ENCODE measurements around the gene CTIF. TPM values are rescaled to one million over a fixed set of nuclear protein-coding genes. Genes with fewer than 3 reads are reported as not detected.
"Not testable (repeated sequence)": the region's sequence is repeated elsewhere in the genome, so short reads cannot be mapped to it uniquely, and the experiment has no call there.

CTIF gene
- total RNA-seq (10 to 100 TPM; 41.0 to 78.2 (median 49.8) TPM), polyA plus RNA-seq (42.3 TPM)
- long read RNA-seq, donor 1, full-length matches to known transcripts, result 2 of 65 reads
- long read RNA-seq, donor 1, partial matches to known transcripts, result 21 of 65 reads
- long read RNA-seq, donor 1, other reads (novel, unspliced or antisense), result 42 of 65 reads
- long read RNA-seq, donor 2, full-length matches to known transcripts, result 4 of 27 reads
- long read RNA-seq, donor 2, partial matches to known transcripts, result 2 of 27 reads
- long read RNA-seq, donor 2, other reads (novel, unspliced or antisense), result 21 of 27 reads
- long read RNA-seq, donor 3, full-length matches to known transcripts, result 9 of 101 reads
- long read RNA-seq, donor 3, partial matches to known transcripts, result 65 of 101 reads
- long read RNA-seq, donor 3, other reads (novel, unspliced or antisense), result 27 of 101 reads
- long read RNA-seq, donor 4, partial matches to known transcripts, result 25 of 30 reads
- long read RNA-seq, donor 4, other reads (novel, unspliced or antisense), result 5 of 30 reads

DNA sequence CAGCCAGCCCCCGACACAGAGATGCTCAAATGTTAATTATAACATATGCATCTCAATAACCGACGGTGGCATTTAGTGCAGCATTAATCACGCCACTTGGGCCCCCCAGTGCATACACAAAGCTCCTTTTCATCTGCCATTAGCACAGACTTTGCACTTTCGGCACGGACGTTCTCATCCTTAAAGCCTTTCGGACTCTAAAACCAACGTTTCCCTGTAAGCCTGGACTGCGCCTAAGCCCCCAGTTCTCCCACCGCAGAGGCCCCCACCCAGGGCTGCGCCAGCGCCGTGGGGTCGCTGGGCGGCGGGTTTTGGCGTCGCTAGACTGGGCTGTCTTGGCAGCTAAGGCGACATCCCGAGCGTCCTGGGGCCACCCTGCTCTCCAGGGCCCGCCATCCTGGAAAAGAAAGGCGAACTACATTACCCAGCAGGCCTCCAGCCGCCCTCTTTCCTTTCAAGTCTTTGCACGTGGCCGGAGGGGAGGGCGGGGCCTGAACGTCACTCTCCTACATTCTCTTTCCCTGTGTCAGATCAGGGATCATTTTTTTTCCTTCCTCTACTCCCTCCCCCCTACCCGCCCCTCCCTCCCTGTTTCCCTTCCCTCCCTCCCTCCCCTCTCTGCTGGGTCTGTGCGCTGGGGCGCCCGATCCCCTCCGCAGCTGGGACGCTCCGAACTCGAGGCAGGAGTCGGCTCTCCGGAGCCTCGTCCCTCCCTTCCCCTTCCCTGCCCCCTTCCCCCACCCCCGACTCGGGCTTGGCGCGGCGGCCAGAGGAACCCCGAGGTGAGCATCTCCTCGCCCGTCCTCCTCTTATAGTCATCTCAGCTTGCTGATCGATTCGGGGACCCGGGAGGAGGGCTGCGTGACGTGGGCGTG lies at the start of gene CTIF:
Gene CTIF, plus strand, starts transcription at position 501 of the 875 bp plus-strand sequence. CDS start 80,535 bp downstream, outside the sequence.
- ATAC-seq, result peak; percentile 93
- H3K27me3 ChIP-seq (ENCODE audit: control insufficient read depth, insufficient read depth), result no peaks in the 10 kb centered on the region
- peak; percentile 97 to 99 (median 98) for DNase-seq
- H3K9me3 ChIP-seq (ENCODE audit: control insufficient read depth, low read length), result no peaks in the 10 kb centered on the region
- peak within 1 kb of the TSS; percentile 90 for H3K27ac ChIP-seq (ENCODE audit: low read length)
- intact Hi-C loops (cut with DNase I), result loop anchor here in 1 of 4 donors (10.0 kb wide), 1 partner anchor 64 kb away; no protein-coding TSS in a partner anchor
- peak within 1 kb of the TSS; percentile 80 for H3K4me3 ChIP-seq (ENCODE audit: low read length)
- 2% methylated on average over 54 of the region's 54 CpGs for WGBS
- H3K4me1 ChIP-seq (ENCODE audit: control insufficient read depth, insufficient read depth, low read length), result peaks cover 2% of the 10 kb centered on the region

GRCh38 chr18:48490641-48491293 lies 48.1 kb upstream of the CTIF start:
- Histone ChIP-seq H3K4me1 (ENCODE audit: control insufficient read depth, insufficient read depth, low read length) (peaks cover 14% of the 10 kb centered on the region), H3K27me3 (ENCODE audit: control insufficient read depth, insufficient read depth) (no peaks in the 10 kb centered on the region), H3K4me3 (ENCODE audit: low read length) (no peak overlapping the region), H3K27ac (ENCODE audit: low read length) (no peak overlapping the region), H3K9me3 (ENCODE audit: control insufficient read depth, low read length) (no peaks in the 10 kb centered on the region)
- 80% methylated on average over 2 of the region's 2 CpGs for WGBS
- intact Hi-C loops (cut with DNase I), result no loop called here
- ATAC-seq (no peak), DNase-seq (no peak)

- Histone ChIP-seq H3K4me1 (ENCODE audit: control insufficient read depth, insufficient read depth, low read length) (peaks cover 13% of the 10 kb centered on the region), H3K27ac (ENCODE audit: low read length) (no peak overlapping the region), H3K9me3 (ENCODE audit: control insufficient read depth, low read length) (no peaks in the 10 kb centered on the region), H3K27me3 (ENCODE audit: control insufficient read depth, insufficient read depth) (no peaks in the 10 kb centered on the region), H3K4me3 (ENCODE audit: low read length) (no peak overlapping the region)
- DNase-seq (no peak), ATAC-seq (no peak)
- 97% methylated on average over 8 of the region's 8 CpGs for WGBS
- intact Hi-C loops (cut with DNase I), result no loop called here
Observed at GRCh38 chr18:48492880-48493279, 46.0 kb upstream of the CTIF start.

GRCh38 chr18:48493434-48494230 lies 45.2 kb upstream of the CTIF start:
- DNase-seq (no peak), ATAC-seq (peak in 1 of 2 donors; percentile 37)
- intact Hi-C loops (cut with DNase I), result no loop called here
- no peaks in the 10 kb centered on the region for H3K27me3 ChIP-seq (ENCODE audit: control insufficient read depth, insufficient read depth)
- no peaks in the 10 kb centered on the region for H3K9me3 ChIP-seq (ENCODE audit: control insufficient read depth, low read length)
- 35% methylated on average over 2 of the region's 2 CpGs for WGBS
- peaks cover 7% of the 10 kb centered on the region for H3K4me1 ChIP-seq (ENCODE audit: control insufficient read depth, insufficient read depth, low read length)
- no peak overlapping the region for H3K27ac ChIP-seq (ENCODE audit: low read length)
- H3K4me3 ChIP-seq (ENCODE audit: low read length), result no peak overlapping the region

- H3K27me3 ChIP-seq (ENCODE audit: control insufficient read depth, insufficient read depth), result no peaks in the 10 kb centered on the region
- no peak for ATAC-seq
- no peak overlapping the region for H3K27ac ChIP-seq (ENCODE audit: low read length)
Observed at GRCh38 chr18:48497863-48498262, 41.0 kb upstream of the CTIF start.

DNA sequence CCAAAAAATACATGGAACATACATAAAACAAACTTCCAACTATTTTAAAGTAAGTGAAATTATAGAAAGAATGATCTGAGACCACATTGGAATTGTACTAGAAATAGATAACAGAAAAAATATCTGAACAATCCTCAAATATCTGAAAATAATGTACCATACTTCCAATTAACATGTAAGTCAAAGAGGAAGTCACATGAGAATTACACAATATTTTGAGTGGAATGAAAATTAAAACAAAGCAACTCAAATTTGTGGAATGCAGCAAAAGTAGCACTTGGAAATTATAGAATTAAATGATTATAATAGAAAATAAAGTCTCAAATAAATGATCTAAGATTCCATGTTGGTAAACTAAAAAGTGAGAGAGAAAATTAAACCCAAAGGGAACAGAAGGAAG lies 38.3 kb upstream of the CTIF start:
- no peak for ATAC-seq
- no peak for DNase-seq
- H3K27me3 ChIP-seq (ENCODE audit: control insufficient read depth, insufficient read depth), result no peaks in the 10 kb centered on the region
- no peaks in the 10 kb centered on the region for H3K4me1 ChIP-seq (ENCODE audit: control insufficient read depth, insufficient read depth, low read length)
- H3K27ac ChIP-seq (ENCODE audit: low read length), result no peak overlapping the region
- H3K9me3 ChIP-seq (ENCODE audit: control insufficient read depth, low read length), result no peaks in the 10 kb centered on the region
- no peak overlapping the region for H3K4me3 ChIP-seq (ENCODE audit: low read length)
- intact Hi-C loops (cut with DNase I), result no loop called here

More at GRCh38 chr18:48497863-48498262, 41.0 kb upstream of the CTIF start:
- H3K4me1 ChIP-seq (ENCODE audit: control insufficient read depth, insufficient read depth, low read length), result peaks cover 4% of the 10 kb centered on the region
- H3K9me3 ChIP-seq (ENCODE audit: control insufficient read depth, low read length), result no peaks in the 10 kb centered on the region
- no peak for DNase-seq
- no peak overlapping the region for H3K4me3 ChIP-seq (ENCODE audit: low read length)
- intact Hi-C loops (cut with DNase I), result no loop called here

DNA sequence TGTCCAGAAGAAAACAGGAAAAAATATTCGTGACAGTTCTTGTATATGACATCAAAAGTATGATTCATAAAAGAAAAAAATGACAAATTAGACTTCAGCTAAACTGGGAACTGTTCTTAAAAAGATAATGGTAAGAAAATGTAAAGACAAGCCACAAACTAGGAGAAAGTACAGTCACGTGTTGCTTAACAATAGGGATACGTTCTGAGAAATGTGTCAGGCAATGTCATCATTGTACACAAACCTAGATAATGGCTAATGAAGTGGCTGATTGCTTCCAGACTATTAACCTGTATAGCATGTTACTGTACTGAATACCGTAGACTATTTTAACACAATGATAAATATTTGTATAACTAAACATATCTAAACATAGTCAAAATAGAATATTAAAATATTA lies 35.9 kb upstream of the CTIF start:
- no peaks in the 10 kb centered on the region for H3K4me1 ChIP-seq (ENCODE audit: control insufficient read depth, insufficient read depth, low read length)
- WGBS, result 71% methylated on average over 4 of the region's 4 CpGs
- intact Hi-C loops (cut with DNase I), result no loop called here
- no peaks in the 10 kb centered on the region for H3K9me3 ChIP-seq (ENCODE audit: control insufficient read depth, low read length)
- H3K27ac ChIP-seq (ENCODE audit: low read length), result no peak overlapping the region
- H3K4me3 ChIP-seq (ENCODE audit: low read length), result no peak overlapping the region
- DNase-seq (no peak), ATAC-seq (no peak)
- H3K27me3 ChIP-seq (ENCODE audit: control insufficient read depth, insufficient read depth), result no peaks in the 10 kb centered on the region

DNA sequence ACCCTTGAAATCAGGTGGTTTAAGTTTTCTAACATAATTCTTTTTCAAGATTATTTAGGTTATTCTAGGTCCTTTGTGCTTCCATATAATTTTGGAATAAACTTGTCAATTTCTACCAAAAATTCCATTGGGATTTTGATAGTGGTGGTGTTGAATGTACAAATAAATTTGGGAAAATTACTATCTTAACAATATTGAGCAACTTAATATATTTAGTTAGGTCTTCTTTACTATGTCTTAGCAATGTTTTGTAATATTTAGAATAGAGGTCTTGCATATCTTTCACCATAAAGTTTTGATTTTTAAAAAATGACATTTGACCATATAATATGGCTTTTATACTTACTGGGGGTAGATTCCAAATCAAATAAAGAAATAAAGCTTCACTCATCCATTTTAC lies 34.0 kb upstream of the CTIF start:
- ATAC-seq, result no peak
- Histone ChIP-seq H3K4me3 (ENCODE audit: low read length) (no peak overlapping the region), H3K27ac (ENCODE audit: low read length) (no peak overlapping the region), H3K27me3 (ENCODE audit: control insufficient read depth, insufficient read depth) (no peaks in the 10 kb centered on the region), H3K4me1 (ENCODE audit: control insufficient read depth, insufficient read depth, low read length) (no peaks in the 10 kb centered on the region), H3K9me3 (ENCODE audit: control insufficient read depth, low read length) (no peaks in the 10 kb centered on the region)
- no peak for DNase-seq
- intact Hi-C loops (cut with DNase I), result no loop called here

- H3K4me1 ChIP-seq (ENCODE audit: control insufficient read depth, insufficient read depth, low read length); H3K27me3 ChIP-seq (ENCODE audit: control insufficient read depth, insufficient read depth); intact Hi-C loops (cut with DNase I); H3K27ac ChIP-seq (ENCODE audit: low read length); DNase-seq; H3K9me3 ChIP-seq (ENCODE audit: control insufficient read depth, low read length); ATAC-seq; H3K4me3 ChIP-seq (ENCODE audit: low read length): not testable (repeated sequence)
- WGBS, result 94% methylated on average over 1 of the region's 1 CpG
Observed at GRCh38 chr18:48506983-48507568, 31.8 kb upstream of the CTIF start.

GRCh38 chr18:48512498-48512897 lies 26.3 kb upstream of the CTIF start:
- not testable (repeated sequence) for H3K4me3 ChIP-seq (ENCODE audit: low read length)

More at GRCh38 chr18:48512498-48512897, 26.3 kb upstream of the CTIF start:
- H3K27me3 ChIP-seq (ENCODE audit: control insufficient read depth, insufficient read depth); intact Hi-C loops (cut with DNase I); H3K27ac ChIP-seq (ENCODE audit: low read length); H3K4me1 ChIP-seq (ENCODE audit: control insufficient read depth, insufficient read depth, low read length); ATAC-seq; H3K9me3 ChIP-seq (ENCODE audit: control insufficient read depth, low read length); DNase-seq: not testable (repeated sequence)
- WGBS, result 80% methylated on average over 4 of the region's 4 CpGs
